ENCODE measurements around the gene FRMD7. TPM values are rescaled to one million over a fixed set of nuclear protein-coding genes. Genes with fewer than 3 reads are reported as not detected.

Gene FRMD7
- total and polyA plus RNA-seq, 8 donors: not detected

GRCh38 chrX:132146456-132146855 is 18.6 kb upstream of the FRMD7 start:
- Histone ChIP-seq H3K9me3 (no peaks in the 10 kb centered on the region), H3K27ac (no peak overlapping the region), H3K4me1 (no peaks in the 10 kb centered on the region), H3K27me3 (no peaks in the 10 kb centered on the region), H3K4me3 (no peak overlapping the region), H3K36me3 (no peaks in the 10 kb centered on the region)
- no peak for DNase-seq
- WGBS, 5 donors: 9 to 31% (median 21%) methylated on average over 1 of the region's 1 CpG
- TF ChIP-seq POLR2AphosphoS5 (IDR thresholded peaks at IDR 0.05) (no peak), POLR2A (IDR thresholded peaks at IDR 0.05) (no peak), CTCF (IDR thresholded peaks at IDR 0.05) (no peak), EP300 (IDR thresholded peaks at IDR 0.05) (no peak)
- intact Hi-C loops (cut with DNase I; ENCODE audit: low total_unique reads): no loop called here

GRCh38 chrX:132144061-132144460 is 16.2 kb upstream of the FRMD7 start:
- DNase-seq: no peak
- Histone ChIP-seq H3K36me3 (no peaks in the 10 kb centered on the region), H3K4me1 (no peaks in the 10 kb centered on the region), H3K9me3 (peaks cover 0 to 6% (median 0%) of the 10 kb centered on the region in 4 donors), H3K27me3 (no peaks in the 10 kb centered on the region), H3K4me3 (no peak overlapping the region), H3K27ac (no peak overlapping the region)
- TF ChIP-seq POLR2A (IDR thresholded peaks at IDR 0.05) (no peak), EP300 (IDR thresholded peaks at IDR 0.05) (no peak), CTCF (IDR thresholded peaks at IDR 0.05) (no peak), POLR2AphosphoS5 (IDR thresholded peaks at IDR 0.05) (no peak)
- intact Hi-C loops (cut with DNase I; ENCODE audit: low total_unique reads): no loop called here
- WGBS, 5 donors: 61 to 81% (median 66%) methylated on average over 2 of the region's 2 CpGs

GRCh38 chrX:132125906-132126305 is 1.9 kb downstream of the FRMD7 start:
- TF ChIP-seq EP300 (IDR thresholded peaks at IDR 0.05) (no peak), CTCF (IDR thresholded peaks at IDR 0.05) (no peak), POLR2AphosphoS5 (IDR thresholded peaks at IDR 0.05) (no peak), POLR2A (IDR thresholded peaks at IDR 0.05) (no peak)
- H3K4me1 ChIP-seq: no peaks in the 10 kb centered on the region
- peaks cover 0 to 6% (median under 1%) of the 10 kb centered on the region in 4 donors for H3K9me3 ChIP-seq
- no peak overlapping the region for H3K27ac ChIP-seq
- H3K4me3 ChIP-seq: no peak overlapping the region
- intact Hi-C loops (cut with DNase I; ENCODE audit: low total_unique reads): no loop called here
- DNase-seq: no peak
- no peaks in the 10 kb centered on the region for H3K36me3 ChIP-seq
- peaks cover 0 to 16% (median 0%) of the 10 kb centered on the region in 3 donors for H3K27me3 ChIP-seq

- 54 to 79% (median 72%) methylated on average over 4 of the region's 4 CpGs for WGBS, 5 donors
Measured at GRCh38 chrX:132120913-132121312, 6.9 kb downstream of the FRMD7 start.

GRCh38 chrX:132119821-132120515 is 7.9 kb downstream of the FRMD7 start:
- Histone ChIP-seq H3K36me3 (no peaks in the 10 kb centered on the region), H3K27ac (no peak overlapping the region), H3K4me3 (no peak overlapping the region), H3K4me1 (no peaks in the 10 kb centered on the region), H3K27me3 (peaks cover 0 to 3% (median 0%) of the 10 kb centered on the region in 3 donors), H3K9me3 (peaks cover 0 to 11% (median 4%) of the 10 kb centered on the region in 4 donors)
- TF ChIP-seq EP300 (IDR thresholded peaks at IDR 0.05) (no peak), POLR2A (IDR thresholded peaks at IDR 0.05) (no peak), POLR2AphosphoS5 (IDR thresholded peaks at IDR 0.05) (no peak), CTCF (IDR thresholded peaks at IDR 0.05) (no peak)
- WGBS, 5 donors: 59 to 79% (median 74%) methylated on average over 7 to 12 of the region's 12 CpGs
- intact Hi-C loops (cut with DNase I; ENCODE audit: low total_unique reads): no loop called here
- peak in 1 of 2 donors; percentile 35 for DNase-seq

More at GRCh38 chrX:132120913-132121312, 6.9 kb downstream of the FRMD7 start:
- H3K4me1 ChIP-seq: no peaks in the 10 kb centered on the region
- H3K36me3 ChIP-seq: no peaks in the 10 kb centered on the region
- H3K27me3 ChIP-seq: peaks cover 0 to 3% (median 0%) of the 10 kb centered on the region in 3 donors
- H3K4me3 ChIP-seq: no peak overlapping the region
- H3K27ac ChIP-seq: no peak overlapping the region
- TF ChIP-seq POLR2AphosphoS5 (IDR thresholded peaks at IDR 0.05): no peak
- DNase-seq: no peak
- intact Hi-C loops (cut with DNase I; ENCODE audit: low total_unique reads): no loop called here
- peaks cover 0 to 11% (median 4%) of the 10 kb centered on the region in 4 donors for H3K9me3 ChIP-seq

Measured in stomach (tissue), 9 donors.